Measurements from ENCODE around the gene C1orf116.

DNA sequence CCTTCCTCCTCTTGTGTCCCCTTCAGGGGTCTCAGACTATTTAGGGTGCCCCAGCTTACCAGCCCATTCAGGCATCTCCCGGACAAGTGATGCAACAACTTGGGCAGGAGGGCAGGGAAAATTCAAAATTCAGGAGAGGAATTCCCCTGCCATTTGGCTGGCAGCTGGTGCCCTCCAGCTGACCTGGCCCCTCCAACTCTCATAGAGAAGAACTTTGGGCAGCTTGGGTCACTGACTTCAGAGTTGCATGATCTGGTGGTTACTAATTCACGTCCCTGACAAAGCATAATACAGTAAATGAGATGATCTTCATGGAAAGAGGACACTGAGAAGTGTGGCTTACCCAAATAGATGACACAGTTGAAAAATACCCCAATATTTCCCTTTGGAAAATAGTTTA lies 62.1 kb downstream of the C1orf116 start, which contains the start of gene FCAMR:
- TF ChIP-seq POLR2AphosphoS5 (IDR thresholded peaks at IDR 0.05) (no peak), POLR2A (IDR thresholded peaks at IDR 0.05) (no peak)
- TF ChIP-seq, protein P1, sequence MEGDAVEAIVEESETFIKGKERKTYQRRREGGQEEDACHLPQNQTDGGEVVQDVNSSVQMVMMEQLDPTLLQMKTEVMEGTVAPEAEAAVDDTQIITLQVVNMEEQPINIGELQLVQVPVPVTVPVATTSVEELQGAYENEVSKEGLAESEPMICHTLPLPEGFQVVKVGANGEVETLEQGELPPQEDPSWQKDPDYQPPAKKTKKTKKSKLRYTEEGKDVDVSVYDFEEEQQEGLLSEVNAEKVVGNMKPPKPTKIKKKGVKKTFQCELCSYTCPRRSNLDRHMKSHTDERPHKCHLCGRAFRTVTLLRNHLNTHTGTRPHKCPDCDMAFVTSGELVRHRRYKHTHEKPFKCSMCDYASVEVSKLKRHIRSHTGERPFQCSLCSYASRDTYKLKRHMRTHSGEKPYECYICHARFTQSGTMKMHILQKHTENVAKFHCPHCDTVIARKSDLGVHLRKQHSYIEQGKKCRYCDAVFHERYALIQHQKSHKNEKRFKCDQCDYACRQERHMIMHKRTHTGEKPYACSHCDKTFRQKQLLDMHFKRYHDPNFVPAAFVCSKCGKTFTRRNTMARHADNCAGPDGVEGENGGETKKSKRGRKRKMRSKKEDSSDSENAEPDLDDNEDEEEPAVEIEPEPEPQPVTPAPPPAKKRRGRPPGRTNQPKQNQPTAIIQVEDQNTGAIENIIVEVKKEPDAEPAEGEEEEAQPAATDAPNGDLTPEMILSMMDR (IDR thresholded peaks at IDR 0.05 in 8 of 11, conservative IDR thresholded peaks at IDR 0.05 in 3 of 11): no peak

Measured in spleen (tissue), 7 donors.